K562 (cell line): ENCODE results near the gene ZNF584. TPM values are rescaled to one million over a fixed set of nuclear protein-coding genes. Genes with fewer than 3 reads are reported as not detected.

Experiments used
- BDP1 ChIP-seq: IDR thresholded peaks from 3 replicates; pipeline ENCODE4 v1.6.1; 2011; ENCODE audit not compliant: insufficient read length, insufficient read depth
- DLX4 ChIP-seq: fragments of 250-450 bp; sonication (Bioruptor Pico); IDR thresholded peaks from 2 replicates; pipeline ENCODE4 v1.6.1; 2021; ENCODE audit warnings: mild to moderate bottlenecking
- DNMT1 ChIP-seq: fragments of 450-650 bp; IDR thresholded peaks from 2 replicates; pipeline ENCODE4 v1.6.1; 2016; ENCODE audit warnings: antibody characterized with exemption, mild to moderate bottlenecking
- FOXO4 ChIP-seq: fragments of 450-650 bp; formaldehyde crosslinking; IDR thresholded peaks from 2 replicates; pipeline ENCODE4 v1.4.0; 2020; ENCODE audit warnings: mild to moderate bottlenecking, moderate library complexity
- GATAD2A ChIP-seq: fragments of 450-650 bp; IDR thresholded peaks from 2 replicates; pipeline ENCODE4 v1.6.1; 2017
- HBP1 ChIP-seq: fragments of 450-650 bp; formaldehyde crosslinking; IDR thresholded peaks from 2 replicates; pipeline ENCODE4 v1.4.0; 2022; ENCODE audit warnings: missing genetic modification characterization
- HINFP ChIP-seq: fragments of 450-650 bp; conservative IDR thresholded peaks from 2 replicates; pipeline ENCODE4 v1.6.1; 2016; ENCODE audit warnings: missing genetic modification characterization, low read depth, mild to moderate bottlenecking, control low read depth, missing compliant biosample characterization
- HIVEP1 ChIP-seq: fragments of 250-450 bp; sonication (Bioruptor Pico); IDR thresholded peaks from 2 replicates; pipeline ENCODE4 v1.4.0; 2020; ENCODE audit warnings: mild to moderate bottlenecking
- SLC30A9 ChIP-seq: fragments of 250-450 bp; sonication (Bioruptor Pico); IDR thresholded peaks from 2 replicates; pipeline ENCODE4 v1.8.0; 2022; ENCODE audit warnings: mild to moderate bottlenecking, moderate library complexity
- SMAD1 ChIP-seq: fragments of 150-350 bp; IDR thresholded peaks from 2 replicates; pipeline ENCODE4 v1.6.1; 2014; ENCODE audit warnings: low read length, low read depth; ENCODE audit not compliant: partially characterized antibody
- TCF15 ChIP-seq: fragments of 250-450 bp; sonication (Bioruptor Pico); IDR thresholded peaks from 2 replicates; pipeline ENCODE4 v1.8.0; 2022; ENCODE audit warnings: moderate library complexity, mild to moderate bottlenecking, inconsistent platforms
- TCFL5 ChIP-seq: fragments of 250-450 bp; sonication (Bioruptor Pico); conservative IDR thresholded peaks from 2 replicates; pipeline ENCODE4 v1.6.1; 2021; ENCODE audit warnings: mild to moderate bottlenecking, moderate library complexity, matching md5 sums
- TFAP4 ChIP-seq: sonication (generic); formaldehyde crosslinking; IDR thresholded peaks from 2 replicates; pipeline ENCODE4 v1.8.0; 2022; ENCODE audit warnings: missing genetic modification reagents, mild to moderate bottlenecking, moderate library complexity, borderline replicate concordance
- ZBTB1 ChIP-seq: sonication (generic); formaldehyde crosslinking; IDR thresholded peaks from 2 replicates; pipeline ENCODE4 v1.8.1; 2023; ENCODE audit warnings: missing genetic modification reagents, low read depth, mild to moderate bottlenecking, borderline replicate concordance
- ZBTB17 ChIP-seq: fragments of 450-650 bp; formaldehyde crosslinking; IDR thresholded peaks from 2 replicates; pipeline ENCODE4 v1.4.0; 2020; ENCODE audit warnings: mild to moderate bottlenecking
- ZNF263 ChIP-seq: sonication (generic); formaldehyde crosslinking; IDR thresholded peaks from 2 replicates; pipeline ENCODE4 v1.8.0; 2022; ENCODE audit warnings: mild to moderate bottlenecking, missing genetic modification reagents, borderline replicate concordance
- ZNF311 ChIP-seq: fragments of 250-450 bp; sonication (Bioruptor Pico); IDR thresholded peaks from 2 replicates; pipeline ENCODE4 v1.4.0; 2020; ENCODE audit warnings: mild to moderate bottlenecking, moderate library complexity
- polyA plus RNA-seq, 8 experiments: library from polyadenylated mRNA; depleted of rRNA in 4 of 8; stranded (reverse) in 5 of 8; unstranded in 3 of 8; fragments of >200 nt; fragmentation: Nextera tagmentation in 2 of 8; fragmentation: Illumina TruSeq in 1 of 8; extraction: Ambion mirVana in 2 of 8; extraction: Trizol in 1 of 8; gene quantifications; 2 replicates each; pipeline versions ENCODE4 v1.2.1 to v1.2.3, GENCODE V29; 2011 to 2014; ENCODE audit warnings: inconsistent platforms in 1 of 8, missing spikeins in 1 of 8
- total RNA-seq, 7 experiments: library from RNA; depleted of rRNA in 6 of 7; stranded (reverse); fragments of >200 nt in 6 of 7; fragmentation: Illumina TruSeq in 2 of 7; extraction: Trizol in 2 of 7; gene quantifications; 2 replicates each; pipeline versions ENCODE4 v1.2.1 to v1.2.3, GENCODE V29; 2011 to 2021; ENCODE audit warnings: low replicate concordance in 1 of 7

ZNF584 gene
- total and polyA plus RNA-seq, 9 of the 15 experiments (the other 6 are each of a cell fraction or from before 2014, with no cell fraction given), result 5.8 to 43.4 (median 24.6) TPM

- no peak for TF ChIP-seq ZNF311 (CRISPR knock-in tag)
- no peak for TF ChIP-seq SLC30A9 (CRISPR knock-in tag)
- no peak for TF ChIP-seq DNMT1
- no peak for TF ChIP-seq SMAD1
- no peak for TF ChIP-seq FOXO4 (CRISPR knock-in tag)
- no peak for TF ChIP-seq ZBTB17 (CRISPR knock-in tag)
- TF ChIP-seq ZBTB1, result peak; percentile 61; the same call in 1 of the 2 replicates
- peak; percentile 82; the same call in 1 of the 2 replicates for TF ChIP-seq TFAP4 (CRISPR knock-in tag)
- TF ChIP-seq HINFP (tag), result no peak
- TF ChIP-seq TCF15 (CRISPR knock-in tag), result no peak
- no peak for TF ChIP-seq HBP1 (CRISPR knock-in tag)
- no peak for TF ChIP-seq TCFL5
- TF ChIP-seq DLX4 (CRISPR knock-in tag), result no peak
- no peak for TF ChIP-seq ZNF263 (CRISPR knock-in tag)
- 0 out of 2 replicates have a peak, but pooled peaks have one; percentile 28 for TF ChIP-seq GATAD2A
- no peak for TF ChIP-seq BDP1
- TF ChIP-seq HIVEP1 (CRISPR knock-in tag), result no peak
Observed at GRCh38 chr19:58361900-58362271, 46.6 kb upstream of the ZNF584 start (continued).
